ENCODE data around the gene AP1M2.
"Not testable (repeated sequence)": the region's sequence is repeated elsewhere in the genome, so short reads cannot be mapped to it uniquely, and the experiment has no call there.

The AP1M2 gene

DNA sequence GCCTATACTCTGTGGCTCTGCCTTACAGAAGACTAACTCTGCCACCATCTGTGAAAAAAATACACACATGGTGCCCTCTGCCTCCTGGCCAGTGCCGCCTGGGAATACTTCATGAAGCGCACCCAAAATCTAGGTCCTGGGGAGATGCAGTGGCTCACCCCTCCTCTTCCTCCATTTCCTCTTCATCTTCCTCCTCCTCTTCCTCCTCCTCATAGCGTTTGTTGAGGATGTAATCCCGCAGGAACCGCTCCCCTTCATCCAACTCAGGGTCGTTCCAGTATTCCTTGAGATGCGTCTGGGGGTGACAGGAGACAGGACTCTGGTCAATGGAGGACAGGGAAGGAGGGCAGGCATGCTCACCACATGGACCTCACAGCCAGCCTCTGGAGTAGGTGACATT lies 27.0 kb downstream of the AP1M2 start:
- DNase-seq: no peak

DNA sequence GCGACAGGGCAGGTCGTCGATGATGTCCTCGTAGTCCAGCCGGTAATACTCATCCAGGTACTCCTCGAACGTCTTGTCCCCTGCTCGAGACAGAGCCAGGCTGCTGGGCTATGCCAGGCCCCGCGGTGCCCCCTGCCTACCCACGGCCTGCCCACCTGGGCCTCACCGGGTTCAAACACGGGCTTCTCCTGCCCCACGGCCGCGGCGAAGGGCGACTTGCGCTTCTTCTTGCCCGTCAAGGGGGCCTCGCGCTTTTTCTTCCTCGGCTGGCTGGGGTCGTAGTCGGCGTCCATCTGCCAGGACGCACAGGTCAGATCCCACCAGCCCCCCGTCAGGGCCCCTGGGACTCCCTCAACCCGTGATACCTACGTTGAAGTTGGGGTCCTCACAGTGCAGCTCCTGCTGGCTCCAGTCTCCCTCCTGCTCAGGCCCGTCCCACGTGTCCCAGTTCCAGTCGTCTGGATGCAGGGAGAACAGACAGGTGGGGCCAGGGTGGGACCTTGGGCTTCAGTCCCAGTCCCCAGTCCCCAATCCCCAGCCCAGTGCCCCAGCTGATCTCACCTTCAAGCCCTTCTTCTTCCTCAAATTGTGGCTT lies 29.4 kb downstream of the AP1M2 start:
- no peak for DNase-seq

DNA sequence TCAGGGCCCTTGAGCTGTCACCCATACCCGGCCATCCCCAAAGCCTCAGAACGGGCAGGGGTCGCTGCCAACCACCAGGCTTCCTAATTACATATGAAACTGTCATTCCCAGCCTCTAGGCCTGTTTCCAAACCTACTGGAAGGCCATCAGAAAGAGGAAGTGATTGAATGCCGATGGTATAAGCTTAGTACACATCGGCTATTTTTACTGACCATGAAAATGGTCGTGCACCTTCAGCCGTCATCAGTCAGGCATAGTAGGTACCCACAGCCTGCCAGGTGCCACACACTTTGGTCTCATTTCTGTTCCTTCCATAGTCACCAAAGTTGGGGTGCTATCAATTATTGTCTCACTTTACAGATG lies 31.5 kb downstream of the AP1M2 start:
- DNase-seq: no peak

DNA sequence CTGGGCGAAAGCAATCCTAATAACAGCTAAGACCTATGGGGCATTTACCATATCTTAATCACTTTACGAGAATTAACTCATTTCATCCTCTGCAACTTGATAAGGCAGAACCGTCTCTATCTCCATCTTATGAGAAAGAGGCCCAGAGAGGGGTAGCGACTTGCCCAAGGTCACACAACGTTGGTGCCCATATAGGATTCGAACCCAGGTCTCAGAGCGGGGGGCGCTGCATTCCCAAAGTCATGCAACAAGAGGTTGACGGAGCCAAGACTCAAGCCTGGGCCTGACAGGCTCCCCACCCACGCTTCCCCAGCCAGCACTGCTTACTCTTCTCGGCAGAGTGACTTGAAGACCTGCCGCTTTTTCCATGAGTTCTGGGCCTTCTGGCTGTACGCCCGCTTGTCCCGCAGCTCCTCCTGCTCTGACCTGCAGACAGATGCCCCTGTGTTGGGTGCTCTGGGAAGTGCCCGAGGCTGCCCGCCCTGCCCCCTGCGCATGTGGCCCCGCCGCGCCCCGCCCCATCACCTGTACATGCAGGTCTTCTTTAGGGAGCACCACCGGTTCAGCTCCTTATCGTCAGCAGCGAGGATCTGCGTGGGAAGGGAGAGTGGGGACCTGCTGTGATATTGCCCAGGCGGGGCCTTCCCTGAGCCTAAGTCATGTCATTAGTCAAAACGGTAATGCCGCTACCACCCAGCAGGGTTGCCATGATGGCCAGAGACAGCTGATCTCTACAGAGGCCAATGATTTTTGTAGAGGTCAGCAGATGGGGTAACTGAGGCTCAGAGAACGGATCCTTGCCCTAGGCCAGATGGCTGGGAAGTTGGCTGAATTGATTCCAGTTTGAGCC lies 32.1 kb downstream of the AP1M2 start:
- no peak for DNase-seq

DNA sequence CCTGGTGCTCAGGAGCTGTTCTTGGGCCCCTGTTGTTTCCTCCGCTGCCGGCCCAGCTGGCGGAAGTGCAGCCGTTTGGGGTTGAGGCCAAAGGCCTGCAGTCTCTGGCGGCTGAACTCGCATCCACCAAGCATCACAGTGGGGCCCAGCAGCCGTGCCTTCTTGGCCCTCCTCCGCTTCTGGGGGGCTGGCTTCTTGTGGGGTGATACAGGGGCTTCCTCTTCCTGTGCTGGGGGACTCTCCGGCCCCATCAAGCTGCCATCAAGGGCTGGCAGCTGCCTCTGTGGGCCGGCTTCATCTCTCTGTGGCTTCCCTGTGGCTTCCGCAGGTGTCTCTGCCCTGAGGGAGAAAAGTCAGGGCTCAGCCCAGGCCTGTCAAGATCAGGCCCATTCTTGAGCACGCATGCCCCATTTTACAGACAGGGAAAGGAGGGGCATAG lies 33.1 kb downstream of the AP1M2 start:
- DNase-seq: no peak

DNA sequence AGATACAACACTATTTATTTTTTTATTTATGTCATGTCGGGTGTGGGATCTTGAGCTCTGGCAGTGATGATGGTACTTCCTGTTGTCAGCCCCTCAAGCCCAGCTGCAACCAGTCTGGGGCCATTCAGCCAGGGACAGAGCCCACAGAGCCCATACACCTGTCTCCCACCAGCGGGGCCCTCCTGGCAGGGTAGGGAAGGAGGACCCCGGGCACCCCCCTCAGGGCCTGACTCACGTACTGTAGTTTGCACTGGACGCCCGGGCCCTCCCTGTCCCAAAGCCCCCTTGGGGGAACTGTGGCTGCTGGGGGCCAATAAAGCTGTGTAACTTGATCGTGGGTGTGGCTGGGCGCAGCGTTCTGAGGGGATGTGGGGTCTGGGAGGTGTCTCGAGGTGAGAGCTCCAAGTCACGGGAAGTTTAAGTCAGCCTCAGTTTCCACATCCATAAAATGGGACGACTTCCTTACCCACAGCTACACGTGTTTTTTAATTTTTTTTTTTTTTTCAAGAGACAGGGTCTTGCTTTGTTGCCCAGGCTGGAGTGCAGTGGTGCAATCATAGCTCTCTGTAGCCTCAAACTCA lies 33.9 kb downstream of the AP1M2 start:
- DNase-seq: no peak

DNA sequence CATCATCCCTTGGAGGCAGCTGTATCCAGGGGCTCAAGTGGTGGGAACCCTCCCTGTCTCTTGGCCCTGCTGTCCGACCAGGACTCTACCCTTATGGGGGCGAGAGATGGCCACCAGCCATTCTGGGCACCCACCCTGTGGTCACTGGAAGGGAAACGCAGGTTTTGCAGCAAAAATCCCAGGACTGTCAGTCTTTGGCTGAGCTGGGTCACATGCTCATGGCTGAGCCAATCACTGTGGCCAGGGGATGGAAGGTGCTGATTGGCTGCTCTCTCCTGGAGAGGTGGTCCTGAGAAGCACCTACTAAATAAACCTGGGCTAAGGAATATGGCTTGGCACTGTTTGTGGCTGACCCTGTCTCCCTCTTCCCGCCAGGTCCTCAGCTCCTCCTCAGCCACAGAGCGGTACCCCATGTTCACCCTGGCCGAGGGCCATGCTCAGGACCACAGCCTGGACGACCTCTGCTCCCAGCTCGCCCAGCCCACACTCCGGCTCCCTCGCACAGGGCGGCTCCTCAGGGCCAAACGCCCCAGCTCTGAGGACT lies 34.5 kb downstream of the AP1M2 start:
- DNase-seq: no peak

DNA sequence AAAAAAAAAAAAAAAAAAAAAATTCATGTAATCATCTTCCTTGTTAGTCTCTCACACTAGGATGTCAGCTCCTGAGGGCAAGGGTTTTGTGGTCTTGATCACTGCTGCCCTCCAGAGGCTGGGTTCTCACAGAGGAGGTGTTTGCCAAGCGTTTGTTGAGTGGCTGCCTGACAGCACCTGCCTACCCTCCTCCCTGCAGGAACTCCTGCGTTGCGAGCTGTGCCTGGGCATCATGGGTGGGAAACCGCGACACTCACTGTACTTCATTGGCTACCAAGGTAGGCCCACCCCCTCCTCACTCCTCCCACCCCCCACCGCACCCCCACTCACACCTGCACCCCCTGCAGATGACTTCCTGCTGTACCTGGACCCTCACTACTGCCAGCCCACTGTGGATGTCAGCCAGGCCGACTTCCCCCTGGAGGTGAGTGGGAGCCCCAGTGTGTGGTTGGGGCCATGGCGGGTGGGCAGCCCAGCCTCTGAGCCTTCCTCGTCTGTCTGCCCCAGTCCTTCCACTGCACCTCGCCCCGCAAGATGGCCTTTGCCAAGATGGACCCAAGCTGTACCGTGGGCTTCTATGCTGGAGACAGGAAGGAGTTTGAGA lies 35.3 kb downstream of the AP1M2 start:
- DNase-seq: no peak

DNA sequence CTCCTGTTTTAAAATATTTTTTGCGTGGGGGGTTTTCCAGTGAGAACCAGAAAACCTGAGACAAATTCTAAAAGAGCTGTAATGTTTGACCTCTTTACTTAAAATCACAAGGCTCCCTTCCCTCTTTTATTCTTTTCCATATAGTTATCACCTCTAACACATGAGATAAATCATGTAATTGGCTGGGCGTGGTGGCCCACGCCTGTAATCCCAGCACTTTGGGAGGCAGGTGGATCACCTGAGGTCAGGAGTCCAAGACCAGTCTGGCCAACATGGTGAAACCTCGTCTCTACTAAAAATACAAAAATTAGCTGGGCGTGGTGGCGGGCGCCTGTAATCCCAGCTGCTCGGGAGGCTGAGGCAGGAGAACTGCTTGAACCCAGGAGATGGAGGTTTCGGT lies 36.1 kb downstream of the AP1M2 start:
- not testable (repeated sequence) for DNase-seq

DNA sequence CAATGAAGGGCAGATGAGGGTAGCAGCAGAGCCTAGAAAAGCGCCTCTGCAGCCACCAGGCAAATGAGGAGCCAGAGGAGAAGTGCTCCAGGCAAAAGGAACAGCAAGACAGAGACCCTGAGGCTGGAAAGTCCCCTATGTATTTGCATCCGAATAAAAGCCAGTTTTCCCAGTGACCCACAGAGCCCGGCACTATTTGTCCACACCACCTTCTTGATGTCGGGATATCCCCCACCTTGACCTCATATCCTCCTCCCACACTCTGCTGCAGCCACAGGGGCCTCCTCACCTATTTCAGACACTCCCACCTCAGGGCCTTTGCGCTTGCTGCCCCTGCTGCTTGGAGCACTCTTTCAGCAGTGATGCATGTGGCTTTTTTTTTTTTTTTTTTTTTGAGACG lies 36.8 kb downstream of the AP1M2 start:
- no peak for DNase-seq

DNA sequence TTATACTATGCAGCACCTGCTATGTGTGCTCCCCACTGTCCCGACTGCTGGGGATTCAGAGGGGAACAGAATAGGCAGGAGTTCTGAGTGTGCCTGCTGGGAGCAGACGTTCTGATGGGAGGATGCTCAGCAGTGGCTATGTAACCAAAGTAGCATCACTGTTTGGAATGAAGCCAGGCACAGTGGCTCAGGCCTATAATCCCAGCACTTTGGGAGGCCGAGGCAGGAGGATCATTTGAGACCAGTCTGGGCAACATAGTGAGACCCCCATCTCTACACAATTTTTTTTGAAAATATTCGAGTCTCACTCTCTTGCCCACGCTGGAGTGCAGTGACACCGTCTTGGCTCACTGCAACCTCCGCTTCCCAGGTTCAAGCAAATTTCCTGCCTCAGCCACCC lies 37.4 kb downstream of the AP1M2 start:
- DNase-seq: no peak

DNA sequence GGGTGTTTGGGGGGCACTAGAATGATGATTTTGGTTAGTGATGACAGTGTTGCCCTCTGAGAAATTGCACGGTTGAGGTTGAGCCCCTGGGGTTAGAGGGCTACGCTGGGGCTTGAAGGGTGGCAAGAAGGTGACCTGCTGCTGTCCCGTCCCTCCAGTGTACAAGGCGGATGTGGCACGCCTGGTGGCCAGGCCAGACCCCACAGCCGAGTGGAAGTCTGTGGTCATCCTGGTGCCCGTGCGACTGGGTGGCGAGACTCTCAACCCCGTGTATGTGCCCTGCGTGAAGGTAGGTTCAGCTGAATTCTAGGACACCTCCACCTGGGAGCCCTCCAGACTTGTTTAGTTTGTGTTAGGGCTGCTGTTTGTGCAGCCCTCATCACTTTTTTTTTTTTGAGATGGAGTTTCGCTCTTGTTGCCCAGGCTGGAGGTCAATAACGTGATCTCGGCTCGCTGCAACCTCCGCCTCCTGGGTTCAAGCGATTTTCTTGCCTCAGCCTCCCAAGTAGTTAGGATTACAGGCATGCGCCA lies 38.3 kb downstream of the AP1M2 start:
- DNase-seq: no peak

DNA sequence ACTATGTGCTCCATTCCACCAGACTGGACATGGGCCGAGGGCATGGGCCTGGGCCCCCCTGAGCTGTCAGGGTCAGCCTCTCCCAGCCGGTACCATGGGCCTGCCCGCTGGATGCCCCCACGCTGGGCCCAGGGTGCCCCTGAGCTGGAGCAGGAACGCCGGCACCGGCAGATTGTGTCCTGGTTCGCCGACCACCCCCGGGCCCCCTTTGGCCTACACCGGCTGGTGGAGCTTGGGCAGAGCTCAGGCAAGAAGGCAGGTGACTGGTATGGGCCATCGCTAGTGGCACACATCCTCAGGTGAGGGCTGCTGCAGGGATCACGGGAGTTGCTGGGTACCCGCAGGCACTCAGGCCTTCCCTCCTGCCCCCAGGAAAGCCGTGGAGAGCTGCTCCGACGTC lies 40.3 kb downstream of the AP1M2 start:
- no peak for DNase-seq

DNA sequence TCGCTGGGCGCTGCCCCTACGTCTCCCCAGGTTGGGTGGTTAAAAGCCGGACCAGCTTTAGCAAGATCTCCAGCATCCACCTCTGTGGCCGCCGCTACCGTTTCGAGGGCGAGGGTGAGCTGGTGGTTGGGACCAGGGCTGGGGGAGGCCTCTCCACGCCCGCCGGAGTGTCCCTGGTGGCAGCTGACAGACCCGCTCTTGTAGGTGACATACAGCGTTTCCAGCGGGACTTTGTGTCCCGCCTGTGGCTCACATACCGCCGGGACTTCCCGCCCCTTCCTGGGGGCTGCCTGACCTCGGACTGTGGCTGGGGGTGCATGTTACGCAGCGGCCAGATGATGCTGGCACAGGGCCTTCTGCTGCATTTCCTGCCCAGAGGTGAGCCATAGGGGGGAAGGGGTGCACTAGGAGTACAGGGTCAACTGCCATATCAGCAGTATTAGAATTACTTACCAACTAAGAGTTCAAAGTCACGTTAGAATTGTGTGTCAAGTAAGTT lies 42.3 kb downstream of the AP1M2 start:
- no peak for DNase-seq

DNA sequence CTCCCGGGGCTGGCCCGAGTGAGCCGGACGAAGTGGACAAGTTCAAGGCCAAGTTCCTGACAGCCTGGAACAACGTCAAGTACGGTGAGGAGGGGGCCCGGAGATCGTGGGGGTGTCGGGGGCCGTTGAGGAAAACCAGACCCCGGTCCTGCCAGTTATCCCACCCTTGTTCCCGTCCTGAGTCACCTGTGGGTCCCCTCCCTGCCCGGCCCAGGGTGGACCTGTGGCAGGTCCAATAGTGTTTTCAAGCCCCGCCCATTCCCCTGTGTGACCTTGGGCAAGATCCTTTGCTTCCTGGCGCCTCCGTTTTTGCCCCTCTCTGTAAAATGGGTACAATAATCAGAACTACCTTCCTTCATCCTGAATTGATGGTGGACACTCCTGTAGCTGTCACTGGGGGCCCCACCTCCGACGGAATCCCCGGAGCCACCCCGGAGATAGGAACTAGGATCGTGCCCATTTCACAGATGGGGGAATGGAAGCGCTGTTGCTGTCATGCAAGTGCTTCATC lies 42.8 kb downstream of the AP1M2 start:
- DNase-seq: no peak

DNA sequence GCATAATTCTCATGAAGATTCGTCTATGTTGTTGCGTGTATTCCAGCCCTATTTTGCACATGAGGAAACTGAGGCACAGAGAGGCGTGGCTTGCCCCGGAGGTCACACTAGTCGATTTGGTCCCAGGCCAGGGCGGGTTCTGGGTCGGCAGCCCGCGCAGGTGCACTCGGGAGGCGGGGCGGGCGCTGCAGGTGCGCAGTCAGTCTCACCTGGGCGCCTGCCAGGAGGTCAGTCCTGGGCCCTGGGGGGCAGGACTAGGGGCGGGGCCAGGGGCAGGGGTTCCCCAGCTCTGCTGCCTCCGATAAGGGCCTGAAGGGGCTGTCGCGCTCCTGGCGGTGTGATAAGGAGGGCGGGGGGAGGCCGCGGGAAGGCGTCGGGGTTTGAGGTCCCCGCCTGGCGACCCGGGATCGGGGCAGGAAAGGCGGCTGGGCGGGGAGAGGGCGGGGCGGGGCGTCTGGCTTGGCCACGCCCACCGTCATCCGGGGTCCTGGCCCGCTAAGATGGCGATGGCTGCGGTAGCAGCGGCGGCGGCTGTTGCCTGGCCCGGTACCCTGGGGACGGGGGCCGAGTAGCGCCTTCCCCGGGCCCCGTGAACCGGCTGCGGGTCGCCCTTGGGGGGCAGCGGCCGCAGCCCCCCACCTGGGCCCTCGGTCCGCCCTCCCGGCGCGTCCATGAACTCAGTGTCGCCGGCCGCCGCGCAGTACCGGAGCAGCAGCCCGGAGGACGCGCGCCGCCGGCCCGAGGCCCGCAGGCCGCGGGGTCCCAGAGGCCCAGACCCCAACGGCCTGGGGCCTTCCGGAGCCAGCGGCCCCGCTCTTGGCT lies 43.5 kb downstream of the AP1M2 start, which contains the start of gene ATG4D:
ATG4D (plus strand) TSS at position 485 of the 822 bp plus-strand sequence; CDS start at position 672, 187 bp downstream.
- no peak for DNase-seq

DNA sequence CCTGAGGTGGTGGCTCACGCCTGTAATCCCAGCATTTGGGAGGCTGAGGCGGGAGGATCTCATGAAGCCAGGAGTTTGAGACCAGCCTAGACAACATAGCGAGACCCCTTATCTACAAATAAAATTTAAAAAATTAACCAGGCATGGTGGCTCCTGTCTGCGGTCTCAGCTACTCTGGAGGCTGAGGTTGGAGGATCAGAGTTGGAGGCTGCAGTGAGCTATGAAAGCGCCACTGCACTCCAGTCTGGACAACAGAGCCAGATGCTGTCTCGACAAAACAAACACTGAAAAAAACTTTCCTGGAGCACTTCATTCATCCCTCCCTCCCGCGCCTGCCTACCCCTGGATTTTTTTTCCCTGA lies 44.1 kb downstream of the AP1M2 start:
- no peak for DNase-seq

DNA sequence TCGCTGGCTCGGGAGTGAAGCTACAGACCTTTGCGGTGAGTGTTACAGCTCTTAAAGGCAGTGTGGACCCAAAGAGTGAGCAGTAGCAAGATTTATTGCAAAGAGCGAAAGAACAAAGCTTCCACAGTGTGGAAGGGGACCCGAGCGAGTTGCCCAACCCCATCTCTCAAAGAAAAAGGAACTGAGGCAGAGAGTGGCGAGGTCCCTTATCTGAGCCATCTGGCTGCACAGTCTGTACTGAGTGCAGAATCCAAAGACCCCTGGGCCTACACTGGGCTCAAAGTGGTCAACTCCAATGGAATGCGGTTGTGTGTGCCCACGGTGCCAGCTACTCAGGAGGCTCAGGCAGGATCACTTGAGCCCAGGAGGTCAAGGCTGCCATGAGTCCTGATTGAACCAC lies 48.1 kb downstream of the AP1M2 start:
- DNase-seq: not testable (repeated sequence)

DNA sequence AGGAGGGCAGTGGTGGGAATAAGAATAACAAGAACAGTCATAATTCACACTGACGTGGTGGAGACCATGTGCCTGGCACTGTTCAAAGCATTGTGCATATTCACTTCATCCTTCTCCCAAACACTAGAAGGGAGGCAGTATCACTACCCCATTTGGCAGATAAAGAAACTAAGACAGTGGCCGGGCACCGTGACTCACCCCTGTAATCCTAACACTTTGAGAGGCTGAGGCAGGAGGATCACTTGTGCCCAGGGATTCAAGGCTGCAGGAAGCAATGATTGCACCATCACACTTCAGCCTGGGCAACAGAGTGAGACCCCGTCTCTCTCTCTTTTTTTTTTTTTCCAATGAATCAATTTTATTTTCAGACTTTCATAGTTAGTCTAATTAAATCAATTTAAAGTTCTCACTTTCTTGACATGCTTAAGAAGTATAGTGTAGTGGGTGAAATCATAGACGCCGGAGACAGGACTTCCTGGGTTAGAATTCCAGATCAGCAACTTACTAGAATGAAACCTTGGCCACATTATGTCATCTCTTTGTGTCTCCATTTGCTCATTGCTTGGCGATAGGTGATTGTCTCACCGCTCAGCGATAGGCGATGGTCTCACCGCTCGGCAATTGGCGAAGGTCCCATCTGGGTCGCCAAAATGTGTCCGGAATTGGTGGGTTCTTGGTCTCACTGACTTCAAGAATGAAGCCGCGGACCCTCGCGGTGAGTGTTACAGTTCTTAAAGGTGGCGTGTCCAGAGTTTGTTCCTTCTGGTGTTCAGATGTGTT lies 48.7 kb downstream of the AP1M2 start:
- DNase-seq: no peak

DNA sequence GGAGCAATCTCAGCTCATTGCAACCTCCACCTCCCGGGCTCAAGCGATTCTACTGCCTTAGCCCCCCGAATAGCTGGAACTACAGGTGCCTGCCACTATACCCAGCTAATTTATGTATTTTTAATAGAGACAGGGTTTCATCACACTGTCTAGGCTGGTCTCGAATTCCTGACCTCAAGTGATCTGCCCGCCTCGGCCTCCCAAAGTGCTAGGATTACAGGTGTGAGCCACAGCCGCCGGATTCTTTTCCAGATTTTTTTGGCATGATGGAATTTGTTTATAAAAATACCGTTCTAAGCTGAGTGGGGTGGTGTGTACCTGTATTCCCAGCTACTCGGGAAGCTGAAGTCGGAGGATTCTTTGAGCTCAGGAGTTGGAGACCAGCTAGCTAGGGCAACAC lies 49.4 kb downstream of the AP1M2 start:
- DNase-seq: no peak

DNA sequence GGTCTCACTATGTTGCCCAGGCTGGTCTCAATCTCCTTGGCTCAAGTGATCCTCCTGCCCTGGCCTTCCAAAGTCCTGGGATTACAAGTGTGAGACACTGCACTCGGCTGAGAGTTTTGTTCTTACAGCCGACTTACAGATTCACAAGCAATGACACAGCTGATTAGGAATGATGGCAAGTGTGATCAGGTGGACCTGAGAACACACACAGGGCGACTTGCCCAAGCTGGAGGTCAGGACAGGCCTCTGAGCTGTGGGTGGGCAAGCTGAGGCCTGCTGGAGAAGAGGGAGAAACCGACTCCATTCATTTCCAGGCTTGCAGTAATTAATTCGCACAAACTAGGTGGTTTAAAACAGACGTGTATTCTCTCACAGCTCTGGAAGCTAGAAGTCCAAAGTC lies 51.5 kb downstream of the AP1M2 start:
- no peak for DNase-seq
